SK-N-MC (cell line): Measurements from ENCODE around the gene ANGPTL2.

Source experiments
- EZH2 ChIP-seq: fragments of 200-600 bp; sonication (generic); IDR thresholded peaks from one replicate; pipeline ENCODE4 v1.6.1; 2017; ENCODE audit warnings: antibody characterized with exemption
- FOXP2 ChIP-seq: optimal IDR thresholded peaks from 2 replicates; pipeline ENCODE3; 2011; ENCODE audit warnings: mild to moderate bottlenecking, moderate library complexity; ENCODE audit not compliant: insufficient read depth; ENCODE audit errors: extremely low read length, control extremely low read depth
- POLR2AphosphoS5 ChIP-seq: IDR thresholded peaks from 2 replicates; pipeline ENCODE4 v1.6.1; 2012; ENCODE audit warnings: mild to moderate bottlenecking, low read depth, low read length, borderline replicate concordance

DNA sequence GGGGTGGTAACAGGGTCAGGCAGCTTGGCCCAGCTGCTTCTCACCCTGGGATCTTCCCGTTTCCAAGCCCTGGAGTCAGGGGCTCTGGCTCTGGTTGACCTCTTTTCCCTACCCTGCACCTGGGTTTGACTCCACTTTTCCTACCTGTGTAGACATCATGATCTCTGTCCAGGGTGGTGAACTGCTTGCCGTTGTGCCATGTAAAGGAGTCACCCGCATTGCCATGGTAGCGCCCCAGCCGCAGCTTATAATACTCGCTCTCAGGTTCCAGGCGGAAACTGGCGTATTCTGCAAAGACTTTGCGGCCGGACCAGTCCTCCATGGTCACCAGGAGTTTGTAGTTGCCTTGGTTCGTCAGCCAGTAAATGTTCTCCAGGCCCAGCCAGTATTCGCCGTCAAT, 30.9 kb downstream of the ANGPTL2 start:
- TF ChIP-seq POLR2AphosphoS5 (no peak), EZH2 (no peak), FOXP2 (no peak)
